GM12878 (cell line): ENCODE data around the gene ZDHHC14. TPM values are rescaled to one million over a fixed set of nuclear protein-coding genes. Genes with fewer than 3 reads are reported as not detected.

Source experiments
- ATAC-seq: fragments of 200-7000 bp; cut with Tn5 transposase; 3 replicates; pipeline ENCODE4 v1.9.1; 2020; ENCODE audit warnings: mild to moderate bottlenecking, moderate library complexity
- BruUV-seq: library from RNA; stranded (reverse); fragments of 400-500 nt; replicated peaks from 2 replicates; lab custom pipeline; 2021; lab: Mats Ljungman, UMichigan
- CTCF ChIA-PET: fragments of 300-600 bp; sonication (Branson Sonifier 250); formaldehyde crosslinking; extraction: SDS; loops from one replicate; lab custom pipeline; 2021; ENCODE audit warnings: inconsistent platforms; lab: Yijun Ruan, JAX
- POLR2A ChIA-PET: fragments of 350-600 bp; formaldehyde crosslinking; extraction: SDS; loops from one replicate; lab custom pipeline; 2021; ENCODE audit warnings: inconsistent platforms; lab: Charles Lee
- RAD21 ChIA-PET: fragments of 300-600 bp; sonication (Branson Sonifier 250); formaldehyde crosslinking; loops from one replicate; lab custom pipeline; 2023; ENCODE audit warnings: antibody characterized with exemption; ENCODE audit not compliant: unreplicated experiment; lab: Charles Lee
- SMC1A ChIA-PET: fragments of 300-600 bp; sonication (Branson Sonifier 250); formaldehyde crosslinking; loops from one replicate; lab custom pipeline; 2023; ENCODE audit not compliant: unreplicated experiment, uncharacterized antibody; lab: Charles Lee
- DNase-seq: peaks from one replicate; pipeline ENCODE4 v3.0.0-alpha.2; 2011; ENCODE audit warnings: low read depth, low spot score
- FAIRE-seq: peaks from 3 replicates; lab custom pipeline; 2011; peaks lifted over from hg19 to GRCh38; lab: Jason Lieb, UNC
- H2AFZ ChIP-seq: 2 replicates; pipeline ENCODE4 v1.6.0; 2011; ENCODE audit warnings: low read depth, low read length, control low read depth; ENCODE audit not compliant: control insufficient read depth
- H3K27ac ChIP-seq: 2 replicates; pipeline ENCODE4 v1.5.1; 2011; ENCODE audit warnings: control low read depth; ENCODE audit not compliant: control insufficient read depth, insufficient read depth
- H3K27me3 ChIP-seq, 2 experiments: replicated peaks in 1 of 2; 2 replicates each; pipeline versions ENCODE4 v1.6.0 to v1.6.1; 2011; ENCODE audit warnings: low read length in 1 of 2; ENCODE audit not compliant: control insufficient read depth in 2 of 2, insufficient read depth in 2 of 2
- H3K36me3 ChIP-seq, 2 experiments: 2 replicates each; pipeline ENCODE4 v1.5.1; 2011; ENCODE audit warnings: low read length in 1 of 2; ENCODE audit not compliant: control insufficient read depth in 2 of 2, insufficient read depth in 2 of 2
- H3K4me1 ChIP-seq: 2 replicates; pipeline ENCODE4 v1.6.1; 2011; ENCODE audit warnings: mild to moderate bottlenecking, low read length, moderate library complexity, mixed read lengths; ENCODE audit not compliant: control insufficient read depth, insufficient read depth
- H3K4me2 ChIP-seq: 2 replicates; pipeline ENCODE4 v1.6.0; 2011; ENCODE audit warnings: control low read depth; ENCODE audit not compliant: control insufficient read depth, insufficient read depth
- H3K4me3 ChIP-seq: fragments of 200-600 bp; sonication (generic); 2 replicates; pipeline ENCODE4 v1.5.1; 2016
- H3K79me2 ChIP-seq: 2 replicates; pipeline ENCODE4 v1.6.0; 2011; ENCODE audit warnings: low read length; ENCODE audit not compliant: control insufficient read depth, insufficient read depth
- H3K9ac ChIP-seq: 2 replicates; pipeline ENCODE4 v1.8.0; 2011; ENCODE audit warnings: low read length, control low read depth, mixed read lengths; ENCODE audit not compliant: control insufficient read depth, insufficient read depth
- H3K9me3 ChIP-seq: replicated peaks from 3 replicates; pipeline ENCODE4 v1.5.1; 2011; ENCODE audit warnings: mild to moderate bottlenecking, low read length; ENCODE audit not compliant: control insufficient read depth, insufficient read depth
- H4K20me1 ChIP-seq: 2 replicates; pipeline ENCODE4 v1.6.0; 2011; ENCODE audit not compliant: control insufficient read depth, insufficient read depth
- CBX5 ChIP-seq: sonication (generic); IDR thresholded peaks from 2 replicates; pipeline ENCODE4 v1.6.1; 2016; ENCODE audit warnings: low read depth, moderate library complexity, mild to moderate bottlenecking, inconsistent platforms
- CHD1 ChIP-seq: IDR thresholded peaks from 2 replicates; pipeline ENCODE4 v1.6.1; 2012; ENCODE audit warnings: low read depth, low read length, improper control_type of control experiment
- CREM ChIP-seq: IDR thresholded peaks from 2 replicates; pipeline ENCODE4 v1.6.1; 2014; ENCODE audit warnings: antibody characterized with exemption, low read depth
- DPF2 ChIP-seq: fragments of 450-650 bp; IDR thresholded peaks from 2 replicates; pipeline ENCODE4 v1.6.1; 2017; ENCODE audit warnings: mild to moderate bottlenecking
- EP300 ChIP-seq, 2 experiments: fragments of 150-350 bp in 1 of 2; IDR thresholded peaks; 2 replicates each; pipeline ENCODE4 v1.6.1; 2011 to 2012; ENCODE audit warnings: low read depth in 2 of 2, low read length in 2 of 2, borderline replicate concordance in 1 of 2, improper control_type of control experiment in 1 of 2, inconsistent platforms in 1 of 2; ENCODE audit not compliant: control insufficient read depth in 1 of 2
- FOXM1 ChIP-seq: IDR thresholded peaks from 2 replicates; pipeline ENCODE4 v1.6.1; 2012; ENCODE audit warnings: low read depth, mild to moderate bottlenecking, inconsistent platforms, low read length, moderate library complexity
- JUNB ChIP-seq: IDR thresholded peaks from 2 replicates; pipeline ENCODE4 v1.6.1; 2016; ENCODE audit warnings: antibody characterized with exemption, mild to moderate bottlenecking
- MXI1 ChIP-seq: fragments of 150-350 bp; IDR thresholded peaks from 2 replicates; pipeline ENCODE4 v1.6.1; 2011; ENCODE audit warnings: low read depth, mild to moderate bottlenecking, inconsistent platforms, low read length, improper control_type of control experiment
- NR2C2 ChIP-seq: IDR thresholded peaks from 2 replicates; pipeline ENCODE4 v1.6.1; 2011; ENCODE audit warnings: borderline replicate concordance, low read depth; ENCODE audit not compliant: control insufficient read depth, insufficient read length
- PAX5 ChIP-seq: IDR thresholded peaks from 2 replicates; pipeline ENCODE4 v1.6.1; 2011; ENCODE audit warnings: low read depth, low read length, borderline replicate concordance
- POU2F2 ChIP-seq: IDR thresholded peaks from 3 replicates; pipeline ENCODE4 v1.6.1; 2011; ENCODE audit warnings: low read depth, mild to moderate bottlenecking, low read length, borderline replicate concordance
- WGBS: methylation state at CpG from one replicate; pipeline ENCODE4 v1.1.6; 2016; ENCODE audit warnings: low lambda C conversion rate; ENCODE audit not compliant: insufficient replicate concordance, insufficient coverage; ENCODE audit errors: missing lambda C conversion rate; 5-methylcytosine and 5-hydroxymethylcytosine counted together
- in situ Hi-C: fragments of 300-500 bp; cut with MboI; formaldehyde crosslinking; loops from 9 replicates; pipeline ENCODE4 v1.14.3; 2018; ENCODE audit warnings: mixed read lengths
- intact Hi-C: fragments of 100-400 bp; cut with micrococcal nuclease; formaldehyde crosslinking; loops from one replicate; pipeline ENCODE4 v1.14.2; 2022; ENCODE audit not compliant: unreplicated experiment
- polyA plus RNA-seq, 11 experiments: library from polyadenylated mRNA; depleted of rRNA in 4 of 11; unstranded in 6 of 11; stranded (reverse) in 5 of 11; fragments of >200 nt; fragmentation: Nextera tagmentation in 4 of 11; fragmentation: Illumina TruSeq in 1 of 11; extraction: Ambion mirVana in 4 of 11; extraction: Trizol in 1 of 11; gene quantifications; 1 replicate in 1 of 11; 2 replicates in 10 of 11; pipeline versions ENCODE4 v1.2.1 to v1.2.3, GENCODE V29; 2011 to 2016; ENCODE audit warnings: inconsistent platforms in 2 of 11, missing spikeins in 2 of 11, low read depth in 1 of 11
- total RNA-seq, 4 experiments: library from RNA; depleted of rRNA in 3 of 4; stranded (reverse); fragments of >200 nt in 3 of 4; fragmentation: Illumina TruSeq in 1 of 4; extraction: Trizol in 1 of 4; gene quantifications; 2 replicates each; pipeline versions ENCODE4 v1.2.1 to v1.2.3, GENCODE V29; 2013 to 2021
- TF ChIP-seq, protein P1 (sequence below): fragments of 150-350 bp; IDR thresholded peaks from 2 replicates; pipeline ENCODE4 v1.6.1; 2016; ENCODE audit warnings: low read depth, low read length
- TF ChIP-seq, protein P2 (sequence below): IDR thresholded peaks from 2 replicates; pipeline ENCODE4 v1.6.1; 2012; ENCODE audit warnings: low read depth, low read length, improper control_type of control experiment

Gene ZDHHC14
- total and polyA plus RNA-seq, 10 of the 15 experiments (the other 5 are each of a cell fraction or from before 2014, with no cell fraction given), result 0.15 to 16.0 (median 0.76) TPM; not detected in 1

DNA sequence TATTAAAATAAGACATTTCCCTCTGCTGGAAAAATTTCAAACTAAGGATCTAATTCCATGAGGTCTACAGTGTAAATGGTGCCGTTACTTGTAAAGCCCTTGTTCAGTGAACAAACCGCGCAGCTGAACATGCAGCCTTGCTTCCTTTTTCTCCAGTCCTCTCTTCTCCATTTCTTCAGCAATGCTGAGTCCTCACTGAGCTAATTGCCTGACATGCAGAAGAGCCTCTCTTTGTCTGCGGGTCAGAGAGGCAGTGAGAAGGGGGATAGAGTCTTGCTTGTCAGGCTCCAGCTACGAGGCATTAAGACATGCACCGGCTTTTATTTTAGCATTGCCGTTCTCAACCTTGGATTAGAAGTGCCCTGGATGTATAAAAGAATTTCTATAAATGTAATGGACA, 25.7 kb downstream of the ZDHHC14 start:
- in situ Hi-C loops, result no loop called here
- Histone ChIP-seq H3K4me2 (no peak overlapping the region), H3K4me1 (no peaks in the 10 kb centered on the region), H3K9ac (no peak overlapping the region), H3K9me3 (no peaks in the 10 kb centered on the region; the same call in 2 of the 3 replicates), H2AFZ (no peak overlapping the region), H3K79me2 (no peaks in the 10 kb centered on the region), H3K4me3 (no peak overlapping the region), H3K36me3 (peaks cover 0 to 2% of the 10 kb centered on the region in 2 experiments; a peak in 1 of 4 replicates), H4K20me1 (no peaks in the 10 kb centered on the region), H3K27me3 (no peaks in the 10 kb centered on the region), H3K27ac (no peak overlapping the region)
- POLR2A ChIA-PET, result no interaction called here
- 84% methylated on average over 7 of the region's 7 CpGs for WGBS
- BruUV-seq, result no TSS peak
- RAD21 ChIA-PET, result no interaction called here
- no peak for ATAC-seq
- no peak for FAIRE-seq
- no peak for TF ChIP-seq CREM
- TF ChIP-seq CBX5, result no peak
- no peak for TF ChIP-seq NR2C2
- SMC1A ChIA-PET, result interaction anchor here (0.7 to 1.7 kb wide), 2 partner anchors 13 to 92 kb away, joined by 3 read pairs; no protein-coding TSS in a partner anchor
- DNase-seq, result no peak
- CTCF ChIA-PET, result no interaction called here
- intact Hi-C loops, result no loop called here

DNA sequence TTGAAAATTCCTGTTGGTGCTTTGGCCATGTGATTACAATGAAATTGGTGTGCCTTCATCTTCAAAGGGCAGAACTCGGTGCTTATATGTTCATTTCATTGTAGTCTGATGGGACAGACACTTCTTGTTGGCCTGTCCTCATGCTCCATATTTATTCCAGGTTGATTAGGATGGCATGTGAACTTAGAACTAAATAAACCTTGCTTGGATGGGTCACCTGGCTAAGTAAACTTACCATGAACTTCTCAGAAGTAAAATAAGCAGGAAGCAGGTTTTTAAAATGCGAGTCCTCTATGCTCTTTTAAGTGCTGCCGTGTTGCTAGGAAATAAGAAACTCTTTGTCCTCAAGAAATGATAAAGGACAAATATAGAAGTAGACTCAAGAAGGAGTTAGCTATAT, 26.7 kb downstream of the ZDHHC14 start:
- H3K27me3 ChIP-seq, result no peaks in the 10 kb centered on the region
- no peaks in the 10 kb centered on the region for H3K4me1 ChIP-seq
- H3K79me2 ChIP-seq, result no peaks in the 10 kb centered on the region
- no peak overlapping the region for H3K27ac ChIP-seq
- POLR2A ChIA-PET, result no interaction called here
- no peak overlapping the region for H2AFZ ChIP-seq
- BruUV-seq, result no TSS peak
- DNase-seq (no peak), FAIRE-seq (no peak), ATAC-seq (no peak)
- no peaks in the 10 kb centered on the region; the same call in 2 of the 3 replicates for H3K9me3 ChIP-seq
- SMC1A ChIA-PET, result interaction anchor here (1.1 to 1.7 kb wide), 3 partner anchors 14 to 52 kb away, joined by 3 to 4 read pairs (median 4); no protein-coding TSS in a partner anchor
- intact Hi-C loops (no loop called here), in situ Hi-C loops (no loop called here)
- RAD21 ChIA-PET, result no interaction called here
- CTCF ChIA-PET, result interaction anchor here (1.1 kb wide), 1 partner anchor 93 kb away, joined by 3 read pairs; no protein-coding TSS in a partner anchor
- peaks cover 0 to 2% of the 10 kb centered on the region in 2 experiments; a peak in 1 of 4 replicates for H3K36me3 ChIP-seq
- H3K4me3 ChIP-seq, result no peak overlapping the region
- WGBS, result 63% methylated on average over 3 of the region's 3 CpGs
- H3K9ac ChIP-seq, result no peak overlapping the region
- no peaks in the 10 kb centered on the region for H4K20me1 ChIP-seq
- no peak overlapping the region for H3K4me2 ChIP-seq
- no peak for TF ChIP-seq FOXM1
- no peak for TF ChIP-seq DPF2
- no peak for TF ChIP-seq EP300 (IDR thresholded peaks at IDR 0.05; ENCODE audit: borderline replicate concordance in 1 of 2, control insufficient read depth in 1 of 2, low read depth in 2 of 2, low read length in 2 of 2)
- no peak for TF ChIP-seq JUNB
- TF ChIP-seq PAX5, result no peak
- TF ChIP-seq MXI1, result no peak
- TF ChIP-seq POU2F2, result no peak
- no peak for TF ChIP-seq CHD1
- TF ChIP-seq, protein P1, sequence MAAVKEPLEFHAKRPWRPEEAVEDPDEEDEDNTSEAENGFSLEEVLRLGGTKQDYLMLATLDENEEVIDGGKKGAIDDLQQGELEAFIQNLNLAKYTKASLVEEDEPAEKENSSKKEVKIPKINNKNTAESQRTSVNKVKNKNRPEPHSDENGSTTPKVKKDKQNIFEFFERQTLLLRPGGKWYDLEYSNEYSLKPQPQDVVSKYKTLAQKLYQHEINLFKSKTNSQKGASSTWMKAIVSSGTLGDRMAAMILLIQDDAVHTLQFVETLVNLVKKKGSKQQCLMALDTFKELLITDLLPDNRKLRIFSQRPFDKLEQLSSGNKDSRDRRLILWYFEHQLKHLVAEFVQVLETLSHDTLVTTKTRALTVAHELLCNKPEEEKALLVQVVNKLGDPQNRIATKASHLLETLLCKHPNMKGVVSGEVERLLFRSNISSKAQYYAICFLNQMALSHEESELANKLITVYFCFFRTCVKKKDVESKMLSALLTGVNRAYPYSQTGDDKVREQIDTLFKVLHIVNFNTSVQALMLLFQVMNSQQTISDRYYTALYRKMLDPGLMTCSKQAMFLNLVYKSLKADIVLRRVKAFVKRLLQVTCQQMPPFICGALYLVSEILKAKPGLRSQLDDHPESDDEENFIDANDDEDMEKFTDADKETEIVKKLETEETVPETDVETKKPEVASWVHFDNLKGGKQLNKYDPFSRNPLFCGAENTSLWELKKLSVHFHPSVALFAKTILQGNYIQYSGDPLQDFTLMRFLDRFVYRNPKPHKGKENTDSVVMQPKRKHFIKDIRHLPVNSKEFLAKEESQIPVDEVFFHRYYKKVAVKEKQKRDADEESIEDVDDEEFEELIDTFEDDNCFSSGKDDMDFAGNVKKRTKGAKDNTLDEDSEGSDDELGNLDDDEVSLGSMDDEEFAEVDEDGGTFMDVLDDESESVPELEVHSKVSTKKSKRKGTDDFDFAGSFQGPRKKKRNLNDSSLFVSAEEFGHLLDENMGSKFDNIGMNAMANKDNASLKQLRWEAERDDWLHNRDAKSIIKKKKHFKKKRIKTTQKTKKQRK, result no peak
- TF ChIP-seq, protein P2, sequence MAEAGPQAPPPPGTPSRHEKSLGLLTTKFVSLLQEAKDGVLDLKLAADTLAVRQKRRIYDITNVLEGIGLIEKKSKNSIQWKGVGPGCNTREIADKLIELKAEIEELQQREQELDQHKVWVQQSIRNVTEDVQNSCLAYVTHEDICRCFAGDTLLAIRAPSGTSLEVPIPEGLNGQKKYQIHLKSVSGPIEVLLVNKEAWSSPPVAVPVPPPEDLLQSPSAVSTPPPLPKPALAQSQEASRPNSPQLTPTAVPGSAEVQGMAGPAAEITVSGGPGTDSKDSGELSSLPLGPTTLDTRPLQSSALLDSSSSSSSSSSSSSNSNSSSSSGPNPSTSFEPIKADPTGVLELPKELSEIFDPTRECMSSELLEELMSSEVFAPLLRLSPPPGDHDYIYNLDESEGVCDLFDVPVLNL, result no peak
